Tibial nerve (tissue), 4 donors: ENCODE measurements around the gene ABHD8.

Experiments used
- EP300 ChIP-seq, 2 donors: sonication (generic); formaldehyde crosslinking; IDR thresholded peaks; one replicate each; pipeline ENCODE4 v1.6.1; 2017; ENCODE audit warnings: antibody characterized with exemption in 2 of 2, mild to moderate bottlenecking in 1 of 2
- POLR2A ChIP-seq, 2 donors: fragments of 450-650 bp; IDR thresholded peaks; one replicate each; pipeline ENCODE4 v1.6.1; 2017; ENCODE audit warnings: antibody characterized with exemption in 2 of 2, mild to moderate bottlenecking in 2 of 2, moderate library complexity in 2 of 2
- TF ChIP-seq, protein P1 (sequence below), 5 experiments: fragments of 200-600 bp in 3 of 5; fragments of 450-650 bp in 2 of 5; sonication (generic) in 3 of 5; IDR thresholded peaks; one replicate each; pipeline ENCODE4 v1.5.1; 2016 to 2019; ENCODE audit warnings: antibody characterized with exemption in 5 of 5, mild to moderate bottlenecking in 3 of 5, moderate library complexity in 2 of 5

DNA sequence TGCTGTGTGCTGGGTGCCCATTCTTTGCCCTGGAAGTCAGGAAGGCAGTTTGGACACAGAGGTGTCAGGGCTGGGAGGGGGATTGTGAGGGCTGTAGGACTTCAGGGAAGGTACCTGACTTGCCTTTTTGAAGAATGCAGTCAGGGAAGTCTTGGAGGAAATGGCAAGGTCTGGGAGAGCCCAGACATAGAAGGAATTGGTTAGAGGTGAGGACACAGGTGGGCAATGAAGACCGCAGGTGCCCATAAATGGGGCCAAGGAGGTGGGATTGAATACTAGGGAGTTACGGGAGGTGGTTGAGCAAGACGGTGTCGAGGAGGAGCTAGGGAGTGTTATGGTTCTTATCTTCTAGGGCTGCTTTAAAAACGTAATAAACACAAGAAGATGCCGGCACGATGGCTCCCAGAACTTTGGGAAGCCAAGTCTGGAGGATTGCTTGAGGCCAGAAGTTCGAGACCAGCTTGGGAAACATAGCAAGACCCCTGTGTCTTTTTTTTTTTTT lies 4.7 kb upstream of the ABHD8 start:
- TF ChIP-seq, protein P1, sequence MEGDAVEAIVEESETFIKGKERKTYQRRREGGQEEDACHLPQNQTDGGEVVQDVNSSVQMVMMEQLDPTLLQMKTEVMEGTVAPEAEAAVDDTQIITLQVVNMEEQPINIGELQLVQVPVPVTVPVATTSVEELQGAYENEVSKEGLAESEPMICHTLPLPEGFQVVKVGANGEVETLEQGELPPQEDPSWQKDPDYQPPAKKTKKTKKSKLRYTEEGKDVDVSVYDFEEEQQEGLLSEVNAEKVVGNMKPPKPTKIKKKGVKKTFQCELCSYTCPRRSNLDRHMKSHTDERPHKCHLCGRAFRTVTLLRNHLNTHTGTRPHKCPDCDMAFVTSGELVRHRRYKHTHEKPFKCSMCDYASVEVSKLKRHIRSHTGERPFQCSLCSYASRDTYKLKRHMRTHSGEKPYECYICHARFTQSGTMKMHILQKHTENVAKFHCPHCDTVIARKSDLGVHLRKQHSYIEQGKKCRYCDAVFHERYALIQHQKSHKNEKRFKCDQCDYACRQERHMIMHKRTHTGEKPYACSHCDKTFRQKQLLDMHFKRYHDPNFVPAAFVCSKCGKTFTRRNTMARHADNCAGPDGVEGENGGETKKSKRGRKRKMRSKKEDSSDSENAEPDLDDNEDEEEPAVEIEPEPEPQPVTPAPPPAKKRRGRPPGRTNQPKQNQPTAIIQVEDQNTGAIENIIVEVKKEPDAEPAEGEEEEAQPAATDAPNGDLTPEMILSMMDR (IDR thresholded peaks at IDR 0.05), result no peak
- TF ChIP-seq EP300 (IDR thresholded peaks at IDR 0.05) (no peak), POLR2A (IDR thresholded peaks at IDR 0.05) (no peak)
